Retinal pigment epithelial cell (primary cell): ENCODE data around the gene IRF8.

Source experiments
- DNase-seq: peaks from one replicate; pipeline ENCODE4 v3.0.0-alpha.2; 2010; ENCODE audit warnings: low read depth
- H3K4me3 ChIP-seq: 2 replicates; pipeline ENCODE4 v1.5.1; 2011; ENCODE audit warnings: mild to moderate bottlenecking, low read length, control low read depth, moderate library complexity
- CTCF ChIP-seq: conservative IDR thresholded peaks from 2 replicates; pipeline ENCODE4 v1.5.1; 2011; ENCODE audit warnings: low read depth, low read length, control low read depth, inconsistent platforms

The IRF8 gene

GRCh38 chr16:85952197-85952596 is 53.2 kb downstream of the IRF8 start:
- no peak for DNase-seq
- no peak for TF ChIP-seq CTCF
- no peak overlapping the region for H3K4me3 ChIP-seq

- no peak for DNase-seq
- H3K4me3 ChIP-seq: no peak overlapping the region
- no peak for TF ChIP-seq CTCF
Observed at GRCh38 chr16:85952811-85953210, 53.8 kb downstream of the IRF8 start.

GRCh38 chr16:85954927-85955519 is 56.1 kb downstream of the IRF8 start:
- no peak for TF ChIP-seq CTCF
- no peak for DNase-seq
- no peak overlapping the region for H3K4me3 ChIP-seq

GRCh38 chr16:85955566-85955965 is 56.6 kb downstream of the IRF8 start:
- H3K4me3 ChIP-seq: no peak overlapping the region
- TF ChIP-seq CTCF: no peak
- no peak for DNase-seq

GRCh38 chr16:85956426-85956825 is 57.5 kb downstream of the IRF8 start:
- no peak overlapping the region for H3K4me3 ChIP-seq
- no peak for TF ChIP-seq CTCF
- no peak for DNase-seq

- DNase-seq: no peak
- no peak overlapping the region for H3K4me3 ChIP-seq
- no peak for TF ChIP-seq CTCF
Observed at GRCh38 chr16:85958731-85959130, 59.8 kb downstream of the IRF8 start.

GRCh38 chr16:85959686-85960085 is 60.7 kb downstream of the IRF8 start:
- H3K4me3 ChIP-seq: no peak overlapping the region
- no peak for DNase-seq
- TF ChIP-seq CTCF: no peak
